RWPE2 (cell line): ENCODE measurements around the gene MRPL51.

Experiments
- ATAC-seq: fragments of 200-7000 bp; cut with Tn5 transposase; 3 replicates; pipeline ENCODE4 v1.9.1; 2021; ENCODE audit warnings: low read depth
- DNase-seq: peaks from one replicate; pipeline ENCODE4 v3.0.0-alpha.2; 2020; ENCODE audit warnings: low spot score
- H3K27ac ChIP-seq: fragments of 450-650 bp; 2 replicates; pipeline ENCODE4 v1.5.1; 2017; ENCODE audit warnings: mild to moderate bottlenecking; ENCODE audit not compliant: poor library complexity, severe bottlenecking
- H3K27me3 ChIP-seq: fragments of 250-450 bp; sonication (Bioruptor Pico); 2 replicates; pipeline ENCODE4 v1.5.1; 2021; ENCODE audit warnings: mild to moderate bottlenecking, moderate library complexity; ENCODE audit not compliant: insufficient read depth, poor library complexity, severe bottlenecking
- H3K36me3 ChIP-seq: fragments of 250-450 bp; sonication (Bioruptor Pico); 2 replicates; pipeline ENCODE4 v1.5.1; 2020; ENCODE audit warnings: low read depth, mild to moderate bottlenecking, moderate library complexity
- H3K4me1 ChIP-seq: fragments of 250-450 bp; sonication (Bioruptor Pico); 2 replicates; pipeline ENCODE4 v1.5.1; 2021; ENCODE audit warnings: mild to moderate bottlenecking, moderate library complexity; ENCODE audit not compliant: insufficient read depth, poor library complexity, severe bottlenecking
- H3K4me3 ChIP-seq: fragments of 250-450 bp; sonication (Bioruptor Pico); 2 replicates; pipeline ENCODE4 v1.5.1; 2021; ENCODE audit warnings: mild to moderate bottlenecking, moderate library complexity; ENCODE audit not compliant: severe bottlenecking
- H3K9me3 ChIP-seq: fragments of 250-450 bp; sonication (Bioruptor Pico); 2 replicates; pipeline ENCODE4 v1.5.1; 2021; ENCODE audit warnings: mild to moderate bottlenecking, moderate library complexity; ENCODE audit not compliant: severe bottlenecking
- CTCF ChIP-seq: fragments of 450-650 bp; IDR thresholded peaks from one replicate; pipeline ENCODE4 v1.5.1; 2017; ENCODE audit warnings: mild to moderate bottlenecking, moderate library complexity; ENCODE audit not compliant: poor library complexity, severe bottlenecking

Gene MRPL51

GRCh38 chr12:6443361-6443983 is 49.6 kb downstream of the MRPL51 start:
- ATAC-seq: no peak
- no peak overlapping the region for H3K4me3 ChIP-seq

GRCh38 chr12:6442836-6443235 is 50.2 kb downstream of the MRPL51 start:
- Histone ChIP-seq H3K4me3 (no peak overlapping the region), H3K27ac (no peak overlapping the region)
- no peak for DNase-seq

More at GRCh38 chr12:6443361-6443983, 49.6 kb downstream of the MRPL51 start:
- no peaks in the 10 kb centered on the region for H3K4me1 ChIP-seq
- TF ChIP-seq CTCF: no peak
- no peaks in the 10 kb centered on the region for H3K27me3 ChIP-seq
- H3K9me3 ChIP-seq: no peaks in the 10 kb centered on the region
- no peaks in the 10 kb centered on the region for H3K36me3 ChIP-seq
- no peak for DNase-seq
- H3K27ac ChIP-seq: no peak overlapping the region

More at GRCh38 chr12:6442836-6443235, 50.2 kb downstream of the MRPL51 start:
- TF ChIP-seq CTCF: no peak
- ATAC-seq: no peak
- Histone ChIP-seq H3K27me3 (no peaks in the 10 kb centered on the region), H3K36me3 (no peaks in the 10 kb centered on the region), H3K4me1 (no peaks in the 10 kb centered on the region), H3K9me3 (no peaks in the 10 kb centered on the region)
